Activated CD8-positive, alpha-beta memory T cell treated with anti-CD3 and anti-CD28 coated beads for 36 hours (primary cell): ENCODE measurements around the gene CDX2. TPM values are rescaled to one million over a fixed set of nuclear protein-coding genes. Genes with fewer than 3 reads are reported as not detected.
"Not testable (repeated sequence)": the region's sequence is repeated elsewhere in the genome, so short reads cannot be mapped to it uniquely, and the experiment has no call there.

Experiments used
- CTCF ChIA-PET: fragments of 350-600 bp; sonication (Branson Sonifier 250); formaldehyde crosslinking; loops from one replicate; lab custom pipeline; 2021; ENCODE audit warnings: antibody characterized with exemption; lab: Charles Lee
- POLR2A ChIA-PET: fragments of 350-600 bp; sonication (Branson Sonifier 250); formaldehyde crosslinking; loops from one replicate; lab custom pipeline; 2021; ENCODE audit warnings: antibody characterized with exemption; lab: Charles Lee
- total RNA-seq, 2 experiments: library from RNA; stranded (reverse); gene quantifications; one replicate each; pipeline ENCODE4 v1.2.3, GENCODE V29; 2021

Gene CDX2, protein sequence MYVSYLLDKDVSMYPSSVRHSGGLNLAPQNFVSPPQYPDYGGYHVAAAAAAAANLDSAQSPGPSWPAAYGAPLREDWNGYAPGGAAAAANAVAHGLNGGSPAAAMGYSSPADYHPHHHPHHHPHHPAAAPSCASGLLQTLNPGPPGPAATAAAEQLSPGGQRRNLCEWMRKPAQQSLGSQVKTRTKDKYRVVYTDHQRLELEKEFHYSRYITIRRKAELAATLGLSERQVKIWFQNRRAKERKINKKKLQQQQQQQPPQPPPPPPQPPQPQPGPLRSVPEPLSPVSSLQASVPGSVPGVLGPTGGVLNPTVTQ
- total RNA-seq = not detected

GRCh38 chr13:27969082-27969865 is at the start of gene CDX2:
CDX2 (minus strand) TSS chr13:27969315; CDS start chr13:27969006, 309 bp downstream.
- POLR2A ChIA-PET = no interaction called here

GRCh38 chr13:28014301-28014700 is 45.2 kb upstream of the CDX2 start:
- ChIA-PET CTCF (no interaction called here), POLR2A (interaction anchor here (0.8 kb wide), 1 partner anchor 467 kb away, joined by 3 read pairs; no protein-coding TSS in a partner anchor)

More at GRCh38 chr13:27969082-27969865, at the start of gene CDX2:
- CTCF ChIA-PET = interaction anchor here (1.1 kb wide), 1 partner anchor 17 kb away, joined by 3 read pairs; no protein-coding TSS in a partner anchor

GRCh38 chr13:28013482-28013881 is 44.4 kb upstream of the CDX2 start:
- ChIA-PET POLR2A (no interaction called here), CTCF (no interaction called here)

DNA sequence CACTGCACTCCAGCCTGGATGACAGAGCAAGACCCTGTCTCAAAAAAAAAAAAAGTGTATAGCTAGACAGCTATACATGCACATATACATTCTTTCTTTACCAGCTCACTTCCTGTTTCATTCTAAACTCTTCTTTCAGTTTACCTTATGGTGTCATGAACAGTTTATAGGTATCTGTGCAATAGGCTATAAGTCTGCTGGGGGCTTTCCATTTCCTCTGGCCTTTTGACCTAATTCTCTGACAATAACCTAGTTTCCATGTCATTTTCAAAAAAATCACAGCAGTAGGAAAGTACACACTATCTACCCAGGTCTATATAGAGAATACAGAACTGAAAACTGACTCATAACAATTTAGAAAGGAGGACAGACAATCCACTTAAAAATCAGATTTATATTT is 43.8 kb upstream of the CDX2 start:
- POLR2A ChIA-PET = no interaction called here
- CTCF ChIA-PET = no interaction called here

- POLR2A ChIA-PET = no interaction called here
Observed at GRCh38 chr13:28012383-28012782, 43.3 kb upstream of the CDX2 start.

DNA sequence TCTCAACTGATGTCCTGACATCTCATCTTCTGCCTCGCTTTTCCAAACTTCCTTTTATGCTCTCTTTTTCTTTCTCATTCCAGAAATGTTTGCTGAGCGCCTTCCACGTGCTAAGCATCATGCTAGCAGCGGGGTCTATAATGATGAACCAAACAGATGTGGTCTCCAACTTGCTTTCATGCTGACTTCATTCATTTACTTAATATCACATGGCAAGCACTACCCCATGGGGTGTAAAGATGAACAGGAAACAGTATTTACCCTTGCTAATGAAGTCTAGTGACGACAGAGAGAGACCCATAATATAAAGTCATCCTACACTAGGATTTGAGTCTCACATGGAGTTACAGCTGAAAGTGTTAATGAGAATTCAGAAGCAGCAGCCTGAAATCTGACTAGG is 40.9 kb upstream of the CDX2 start:
- ChIA-PET CTCF (no interaction called here), POLR2A (no interaction called here)

More at GRCh38 chr13:28012383-28012782, 43.3 kb upstream of the CDX2 start:
- CTCF ChIA-PET = interaction anchor here (1.0 kb wide), 1 partner anchor 9 kb away, joined by 3 read pairs; no protein-coding TSS in a partner anchor

GRCh38 chr13:28005016-28005415 is 35.9 kb upstream of the CDX2 start:
- POLR2A ChIA-PET, CTCF ChIA-PET: not testable (repeated sequence)

GRCh38 chr13:28002886-28003698 is 34.0 kb upstream of the CDX2 start:
- ChIA-PET POLR2A (no interaction called here), CTCF (interaction anchor here (0.5 kb wide), 1 partner anchor 61 kb away, joined by 3 read pairs; no protein-coding TSS in a partner anchor)

GRCh38 chr13:28001837-28002473 is 32.8 kb upstream of the CDX2 start:
- ChIA-PET CTCF (interaction anchor here (0.5 kb wide), 1 partner anchor 62 kb away, joined by 3 read pairs; no protein-coding TSS in a partner anchor), POLR2A (no interaction called here)

DNA sequence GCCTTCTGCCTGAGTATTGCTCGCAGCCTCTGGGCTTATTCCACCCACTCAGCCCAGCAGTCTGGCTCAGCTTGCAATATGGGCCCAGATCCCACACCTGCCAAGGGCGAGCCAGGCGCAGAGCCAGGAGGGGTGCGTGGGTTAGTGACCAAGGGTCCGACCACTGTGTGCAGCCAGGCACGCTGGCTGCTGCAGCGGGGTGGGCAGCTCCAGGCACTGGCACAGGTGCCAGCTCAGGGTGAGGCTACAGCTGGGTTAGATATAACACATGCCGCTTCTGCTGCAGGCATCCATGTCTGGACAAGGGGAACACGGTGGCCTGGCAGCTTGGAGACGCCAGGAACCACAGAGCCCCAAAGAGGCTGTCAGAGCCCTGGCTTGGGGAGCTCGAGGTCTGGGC is 31.9 kb upstream of the CDX2 start:
- ChIA-PET CTCF (no interaction called here), POLR2A (no interaction called here)

DNA sequence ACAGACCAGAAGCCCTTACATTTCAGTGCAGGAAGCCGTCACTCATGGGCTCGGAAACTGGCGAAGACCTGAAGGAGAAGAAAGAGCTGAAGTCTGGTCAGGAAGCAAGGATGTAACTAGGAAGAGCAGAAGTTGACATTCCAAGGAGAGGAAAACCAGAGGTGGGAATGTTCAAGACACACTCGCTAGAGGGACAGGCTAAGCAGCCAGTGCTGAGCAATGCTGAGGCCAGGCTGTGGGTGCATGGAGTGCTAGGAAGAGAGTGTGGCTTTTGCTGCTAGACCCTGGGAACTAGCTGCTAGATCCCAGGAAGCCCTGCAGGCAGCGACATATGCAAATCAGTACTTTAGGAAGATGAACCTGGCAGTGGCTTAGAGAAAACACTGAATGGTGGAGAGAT is 31.5 kb upstream of the CDX2 start:
- ChIA-PET POLR2A (no interaction called here), CTCF (no interaction called here)

DNA sequence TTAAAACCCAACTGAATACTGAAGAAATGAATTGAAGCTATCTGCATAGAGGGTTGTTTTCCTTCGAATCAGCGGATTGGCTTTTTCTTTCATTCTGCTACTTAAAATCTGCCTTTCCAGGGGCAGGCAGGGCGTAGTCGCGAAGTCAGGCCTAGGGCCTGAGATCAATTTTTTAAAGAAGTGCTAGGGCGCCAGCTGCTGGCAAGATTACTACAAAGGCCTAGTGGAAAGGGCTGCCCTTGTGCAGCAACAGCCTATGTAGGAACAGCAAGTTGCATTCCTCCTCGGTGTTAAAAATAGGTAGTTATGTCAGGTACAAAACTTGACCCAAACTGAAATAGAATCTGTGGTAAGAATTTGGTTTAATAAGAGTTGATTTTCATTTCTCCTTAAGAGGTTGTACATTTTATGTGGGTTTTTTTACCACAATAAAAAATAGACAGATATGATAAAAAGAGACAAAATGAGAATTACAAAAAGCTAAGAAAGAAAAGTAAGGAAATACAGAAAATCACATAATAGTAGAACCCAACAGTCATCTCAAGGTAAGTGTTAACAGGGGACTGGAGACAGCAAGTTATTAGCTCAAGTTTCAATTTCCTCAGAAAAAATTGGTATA is 28.9 kb upstream of the CDX2 start:
- ChIA-PET POLR2A (no interaction called here), CTCF (interaction anchor here (0.6 kb wide), 1 partner anchor 1015 kb away, joined by 3 read pairs; no protein-coding TSS in a partner anchor)

DNA sequence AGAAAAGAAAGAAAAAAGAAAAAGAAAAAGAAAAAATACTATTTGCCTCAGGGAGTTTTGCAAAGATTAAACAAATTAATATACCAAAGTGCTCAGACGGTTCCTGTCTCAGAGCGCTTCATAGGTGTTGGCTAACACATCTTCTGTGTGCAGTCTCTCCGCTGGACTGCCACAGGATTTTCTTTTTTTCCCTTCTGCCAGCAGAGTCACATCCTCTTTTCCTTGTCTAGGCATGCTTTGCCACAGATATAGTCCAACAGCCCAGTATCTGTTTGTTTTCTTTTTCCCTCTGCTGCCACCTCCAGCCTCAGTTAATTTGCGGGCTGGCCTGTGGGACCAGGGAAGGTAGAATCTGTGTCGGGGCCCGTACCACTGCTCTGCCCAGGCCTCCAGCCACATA is 22.8 kb upstream of the CDX2 start:
- CTCF ChIA-PET = no interaction called here

DNA sequence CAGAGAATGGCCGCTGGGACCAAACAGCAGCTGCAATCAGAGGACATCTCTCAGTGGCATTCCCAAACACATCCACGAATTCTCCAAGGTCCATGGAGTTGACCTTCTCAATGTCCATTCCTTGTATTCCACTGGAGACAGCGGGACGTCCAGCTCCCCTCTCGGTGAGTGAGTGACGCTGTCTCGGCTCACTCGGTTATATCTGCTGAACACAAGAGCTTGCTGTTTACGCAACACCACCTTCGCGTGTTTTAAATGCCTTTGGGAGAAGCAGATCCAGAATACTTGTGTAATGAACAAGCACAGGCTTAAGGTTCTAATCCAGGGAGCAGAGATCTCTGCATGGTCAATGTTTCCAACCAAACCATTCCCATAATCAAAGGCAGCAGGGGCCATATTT is 19.4 kb upstream of the CDX2 start, which contains the start of gene URAD:
TSS of gene URAD (minus strand) at position 174 of the 400 bp plus-strand sequence. CDS start at position 118, 56 bp downstream.
- CTCF ChIA-PET = interaction anchor here (0.8 to 1.4 kb wide), 3 partner anchors 13 to 167 kb away, joined by 3 read pairs; no protein-coding TSS in a partner anchor
- POLR2A ChIA-PET = no interaction called here

More for the DNA sequence above, 22.8 kb upstream of the CDX2 start:
- POLR2A ChIA-PET = no interaction called here

DNA sequence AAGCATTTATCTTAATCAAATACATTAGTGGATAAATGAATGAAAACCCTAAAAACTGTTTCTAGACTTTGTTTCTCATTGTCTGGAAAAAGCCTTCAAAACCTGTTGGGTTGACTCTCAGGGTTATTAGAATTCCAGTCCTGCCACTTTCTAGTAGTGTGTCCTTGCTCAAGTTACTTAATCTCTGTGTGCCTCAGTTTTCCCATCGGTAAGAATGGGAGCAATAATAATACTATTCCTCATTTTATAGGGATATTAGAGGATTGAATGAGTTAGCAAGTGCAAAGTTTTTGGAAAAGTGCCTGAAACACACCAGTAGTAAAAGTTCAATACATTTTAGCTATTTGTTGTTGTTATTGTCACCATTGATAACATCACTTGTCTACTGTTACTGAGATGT is 16.5 kb upstream of the CDX2 start:
- POLR2A ChIA-PET = no interaction called here
- CTCF ChIA-PET = interaction anchor here (1.0 to 4.9 kb wide), 2 partner anchors 11 to 157 kb away, joined by 3 to 41 read pairs; no protein-coding TSS in a partner anchor

DNA sequence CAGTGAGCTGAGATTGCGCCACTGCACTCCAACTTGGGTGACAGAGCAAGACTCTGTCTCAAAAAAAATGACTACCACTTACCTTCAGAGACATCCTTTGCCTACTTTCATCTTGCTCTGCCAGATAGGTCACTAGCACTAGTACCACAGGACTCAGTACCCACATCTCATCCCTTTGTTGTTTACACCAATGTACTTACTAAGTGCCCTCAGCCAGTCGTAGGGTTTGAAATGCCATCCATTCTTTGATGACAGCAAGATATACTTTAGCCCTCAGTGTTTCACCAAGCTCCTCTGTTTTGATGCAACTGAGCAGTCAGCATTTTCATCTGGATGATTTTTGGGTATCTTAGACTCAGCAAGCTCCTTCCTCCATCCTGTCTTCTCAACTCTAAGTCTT is 13.2 kb upstream of the CDX2 start:
- CTCF ChIA-PET = interaction anchor here (1.0 to 4.9 kb wide), 4 partner anchors 24 to 154 kb away, joined by 3 to 41 read pairs (median 8); no protein-coding TSS in a partner anchor
- POLR2A ChIA-PET = no interaction called here

- POLR2A ChIA-PET = no interaction called here
- CTCF ChIA-PET = interaction anchor here (0.5 to 4.9 kb wide), 2 partner anchors 153 to 538 kb away, joined by 3 to 41 read pairs; no protein-coding TSS in a partner anchor
Observed at GRCh38 chr13:27981006-27981708, 12.0 kb upstream of the CDX2 start.
